OCI-LY7 (cell line): ENCODE data around the gene ZGRF1. TPM values are rescaled to one million over a fixed set of nuclear protein-coding genes. Genes with fewer than 3 reads are reported as not detected.
A peak's percentile ranks its signal among the peaks of the same experiment; 100 is the strongest.
"Not testable (repeated sequence)": the region's sequence is repeated elsewhere in the genome, so short reads cannot be mapped to it uniquely, and the experiment has no call there.

ENCODE experiments used
- BruUV-seq: library from RNA; stranded (reverse); fragments of 400-500 nt; replicated peaks from 2 replicates; lab custom pipeline; 2021; lab: Mats Ljungman, UMichigan
- CTCF ChIA-PET: fragments of 300-600 bp; sonication (Branson Sonifier 250); formaldehyde crosslinking; loops from one replicate; lab custom pipeline; 2022; ENCODE audit warnings: antibody characterized with exemption; ENCODE audit not compliant: unreplicated experiment; lab: Charles Lee
- POLR2A ChIA-PET: fragments of 300-600 bp; sonication (Branson Sonifier 250); formaldehyde crosslinking; loops from one replicate; lab custom pipeline; 2022; ENCODE audit warnings: antibody characterized with exemption; lab: Charles Lee
- DNase-seq: peaks from one replicate; pipeline ENCODE4 v3.0.0-alpha.2; 2015; ENCODE audit warnings: low spot score
- H2AFZ ChIP-seq: fragments of 200-600 bp; sonication (generic), shearing (Covaris generic); 2 replicates; pipeline ENCODE4 v1.6.1; 2014; ENCODE audit warnings: mild to moderate bottlenecking, antibody characterized with exemption, low read length, moderate library complexity
- H3K27ac ChIP-seq: fragments of 200-600 bp; sonication (generic); 2 replicates; pipeline ENCODE4 v1.5.1; 2014; ENCODE audit warnings: mixed run types, low read depth, mild to moderate bottlenecking, moderate library complexity, low read length, inconsistent platforms; ENCODE audit not compliant: poor library complexity, severe bottlenecking
- H3K36me3 ChIP-seq: fragments of 200-600 bp; sonication (generic); 2 replicates; pipeline ENCODE4 v1.6.1; 2014; ENCODE audit warnings: mild to moderate bottlenecking, antibody characterized with exemption, low read length, moderate library complexity, mixed read lengths; ENCODE audit not compliant: insufficient read depth
- H3K4me1 ChIP-seq: fragments of 200-600 bp; sonication (generic); 2 replicates; pipeline ENCODE4 v1.5.1; 2014; ENCODE audit warnings: mild to moderate bottlenecking, low read length; ENCODE audit not compliant: insufficient read depth, poor library complexity, severe bottlenecking
- H3K4me2 ChIP-seq: fragments of 200-600 bp; sonication (generic); 2 replicates; pipeline ENCODE4 v1.6.1; 2014; ENCODE audit warnings: mild to moderate bottlenecking, low read length
- H3K4me3 ChIP-seq: fragments of 200-600 bp; sonication (generic); 2 replicates; pipeline ENCODE4 v1.5.1; 2014; ENCODE audit warnings: mild to moderate bottlenecking, low read depth, low read length; ENCODE audit not compliant: poor library complexity, severe bottlenecking
- H3K79me2 ChIP-seq: fragments of 200-600 bp; sonication (generic); 2 replicates; pipeline ENCODE4 v1.6.1; 2016; ENCODE audit warnings: low read depth, mild to moderate bottlenecking, low read length, moderate library complexity, mixed read lengths; ENCODE audit not compliant: insufficient read depth
- H3K9me2 ChIP-seq: fragments of 200-600 bp; sonication (generic); 2 replicates; pipeline ENCODE4 v1.6.1; 2016; ENCODE audit warnings: mild to moderate bottlenecking, low read length, mixed read lengths; ENCODE audit not compliant: insufficient read depth
- H3K9me3 ChIP-seq: fragments of 200-600 bp; sonication (generic); 2 replicates; pipeline ENCODE4 v1.6.1; 2014; ENCODE audit warnings: mild to moderate bottlenecking, mixed run types, low read length, mixed read lengths
- H4K20me1 ChIP-seq: fragments of 200-600 bp; sonication (generic); 2 replicates; pipeline ENCODE4 v1.6.1; 2014; ENCODE audit warnings: mild to moderate bottlenecking, antibody characterized with exemption, low read length, moderate library complexity, mixed read lengths; ENCODE audit not compliant: insufficient read depth
- CTCF ChIP-seq: fragments of 200-600 bp; sonication (generic); conservative IDR thresholded peaks from 2 replicates; pipeline ENCODE4 v1.5.1; 2014; ENCODE audit warnings: mild to moderate bottlenecking, antibody characterized with exemption, low read length, moderate library complexity, mixed read lengths
- EZH2phosphoT487 ChIP-seq: fragments of 200-600 bp; sonication (generic); IDR thresholded peaks from 2 replicates; pipeline ENCODE4 v1.6.1; 2018; ENCODE audit warnings: low read depth, borderline replicate concordance, mild to moderate bottlenecking, mixed run types, antibody characterized with exemption, low read length, moderate library complexity, mixed read lengths
- intact Hi-C: fragments of 100-400 bp; cut with micrococcal nuclease; formaldehyde crosslinking; loops from one replicate; pipeline ENCODE4 v1.10.0; 2022; ENCODE audit not compliant: unreplicated experiment
- total RNA-seq, 2 experiments: library from RNA; depleted of rRNA in 1 of 2; stranded (reverse); fragments of >200 nt in 1 of 2; shearing (Covaris generic) in 1 of 2; gene quantifications; 2 replicates each; pipeline ENCODE4 v1.2.3, GENCODE V29; 2014 to 2022

ZGRF1 gene
- total RNA-seq, 2 experiments from 2014 or later = 54.4 to 68.1 TPM

GRCh38 chr4:112656115-112656514 lies 19.4 kb upstream of the ZGRF1 start:
- H3K4me1 ChIP-seq, H3K9me2 ChIP-seq, H2AFZ ChIP-seq, H3K4me3 ChIP-seq, H4K20me1 ChIP-seq, H3K9me3 ChIP-seq, H3K79me2 ChIP-seq, H3K27ac ChIP-seq, H3K4me2 ChIP-seq, intact Hi-C loops, BruUV-seq, DNase-seq: not testable (repeated sequence)
- peak; percentile 34 for TF ChIP-seq CTCF
- CTCF ChIA-PET = interaction anchor here (1.8 kb wide), 1 partner anchor 14 kb away, joined by 3 read pairs; no protein-coding TSS in a partner anchor
- peaks cover 80% of the 10 kb centered on the region for H3K36me3 ChIP-seq
- POLR2A ChIA-PET = interaction anchor here (1.3 kb wide), 1 partner anchor 10 kb away, joined by 7 read pairs; no protein-coding TSS in a partner anchor

DNA sequence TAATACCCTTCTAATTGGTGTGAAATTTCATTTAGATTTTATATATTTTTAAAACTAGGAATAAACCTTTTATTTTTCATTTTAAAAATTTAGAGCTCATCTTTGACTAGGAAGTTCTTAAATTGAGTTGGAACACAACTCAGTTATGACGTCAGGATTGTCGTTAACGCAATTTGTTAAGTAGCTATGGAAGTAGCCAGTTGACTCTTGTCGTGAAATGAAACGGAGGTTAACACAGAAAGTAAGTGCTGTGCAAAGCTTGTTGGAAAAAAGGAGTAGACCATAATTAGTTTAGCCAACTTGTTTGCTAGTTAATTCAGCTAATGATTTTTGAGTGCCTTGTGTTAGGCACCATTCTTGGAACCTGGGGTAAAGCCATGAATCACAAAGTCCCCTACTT lies 18.6 kb upstream of the ZGRF1 start:
- Histone ChIP-seq H3K9me3 (no peaks in the 10 kb centered on the region), H3K4me2 (no peak overlapping the region), H3K9me2 (no peaks in the 10 kb centered on the region), H3K36me3 (peaks cover 88% of the 10 kb centered on the region), H4K20me1 (0 out of 2 replicates have a peak, but pooled peaks cover 4% of the 10 kb centered on the region), H3K4me3 (no peak overlapping the region), H2AFZ (no peak overlapping the region), H3K27ac (no peak overlapping the region), H3K4me1 (no peaks in the 10 kb centered on the region), H3K79me2 (no peaks in the 10 kb centered on the region)
- CTCF ChIA-PET = interaction anchor here (1.8 kb wide), 1 partner anchor 13 kb away, joined by 3 read pairs; no protein-coding TSS in a partner anchor
- POLR2A ChIA-PET = interaction anchor here (0.7 to 1.8 kb wide), 7 partner anchors 9 to 561 kb away, joined by 3 to 7 read pairs (median 3); no protein-coding TSS in a partner anchor
- DNase-seq = no peak
- intact Hi-C loops = no loop called here
- no TSS peak for BruUV-seq
- no peak for TF ChIP-seq EZH2phosphoT487
- no peak for TF ChIP-seq CTCF

- no peak overlapping the region for H3K4me2 ChIP-seq
- no peak overlapping the region for H3K27ac ChIP-seq
- H3K4me3 ChIP-seq = no peak overlapping the region
- no peaks in the 10 kb centered on the region for H3K9me3 ChIP-seq
- no peak overlapping the region for H2AFZ ChIP-seq
- intact Hi-C loops = no loop called here
- no peaks in the 10 kb centered on the region for H3K9me2 ChIP-seq
- no peaks in the 10 kb centered on the region for H3K79me2 ChIP-seq
- ChIA-PET CTCF (no interaction called here), POLR2A (interaction anchor here (0.6 to 0.8 kb wide), 5 partner anchors 15 to 426 kb away, joined by 3 to 7 read pairs (median 6); no protein-coding TSS in a partner anchor)
- TF ChIP-seq EZH2phosphoT487 (no peak), CTCF (no peak)
- no peak for DNase-seq
- H3K36me3 ChIP-seq = peaks cover 98% of the 10 kb centered on the region
- H3K4me1 ChIP-seq = no peaks in the 10 kb centered on the region
- no TSS peak for BruUV-seq
- no peaks in the 10 kb centered on the region for H4K20me1 ChIP-seq
These were observed 15.5 kb upstream of the ZGRF1 start for GRCh38 chr4:112652216-112652615.
